Parathyroid adenoma (tissue), 2 donors: ENCODE results near the gene CDH4.

ENCODE experiments used
- H2AFZ ChIP-seq: fragments of 300-600 bp; sonication (generic); one replicate; pipeline ENCODE4 v1.7.0; 2017; ENCODE audit warnings: antibody characterized with exemption, mild to moderate bottlenecking
- H3K27ac ChIP-seq: fragments of 300-600 bp; sonication (generic); one replicate; pipeline ENCODE4 v1.7.0; 2017
- H3K27me3 ChIP-seq: fragments of 300-600 bp; sonication (generic); one replicate; pipeline ENCODE4 v1.7.0; 2017; ENCODE audit warnings: low read length; ENCODE audit not compliant: control insufficient read depth, insufficient read depth
- H3K36me3 ChIP-seq: fragments of 300-600 bp; sonication (generic); one replicate; pipeline ENCODE4 v1.7.0; 2017; ENCODE audit warnings: low read length; ENCODE audit not compliant: control insufficient read depth, insufficient read depth
- H3K4me1 ChIP-seq: fragments of 300-600 bp; sonication (generic); one replicate; pipeline ENCODE4 v1.7.0; 2017; ENCODE audit warnings: control low read depth
- H3K4me2 ChIP-seq: fragments of 300-600 bp; sonication (generic); one replicate; pipeline ENCODE4 v1.7.0; 2017; ENCODE audit warnings: low read length
- H3K4me3 ChIP-seq: fragments of 300-600 bp; sonication (generic); one replicate; pipeline ENCODE4 v1.7.0; 2017; ENCODE audit warnings: low read depth, low read length
- H3K79me2 ChIP-seq: fragments of 300-600 bp; sonication (generic); one replicate; pipeline ENCODE4 v1.7.0; 2017; ENCODE audit warnings: control low read depth
- H3K9ac ChIP-seq: fragments of 300-600 bp; sonication (generic); one replicate; pipeline ENCODE4 v1.7.0; 2017; ENCODE audit warnings: mild to moderate bottlenecking
- H3K9me3 ChIP-seq: fragments of 300-600 bp; sonication (generic); one replicate; pipeline ENCODE4 v1.7.0; 2017; ENCODE audit warnings: low read length; ENCODE audit not compliant: control insufficient read depth
- CTCF ChIP-seq: fragments of 300-600 bp; sonication (generic); IDR thresholded peaks from one replicate; pipeline ENCODE4 v1.7.0; 2017; ENCODE audit warnings: antibody characterized with exemption, mild to moderate bottlenecking
- donor health status: primary hyperparathyroidism.

Gene CDH4

DNA sequence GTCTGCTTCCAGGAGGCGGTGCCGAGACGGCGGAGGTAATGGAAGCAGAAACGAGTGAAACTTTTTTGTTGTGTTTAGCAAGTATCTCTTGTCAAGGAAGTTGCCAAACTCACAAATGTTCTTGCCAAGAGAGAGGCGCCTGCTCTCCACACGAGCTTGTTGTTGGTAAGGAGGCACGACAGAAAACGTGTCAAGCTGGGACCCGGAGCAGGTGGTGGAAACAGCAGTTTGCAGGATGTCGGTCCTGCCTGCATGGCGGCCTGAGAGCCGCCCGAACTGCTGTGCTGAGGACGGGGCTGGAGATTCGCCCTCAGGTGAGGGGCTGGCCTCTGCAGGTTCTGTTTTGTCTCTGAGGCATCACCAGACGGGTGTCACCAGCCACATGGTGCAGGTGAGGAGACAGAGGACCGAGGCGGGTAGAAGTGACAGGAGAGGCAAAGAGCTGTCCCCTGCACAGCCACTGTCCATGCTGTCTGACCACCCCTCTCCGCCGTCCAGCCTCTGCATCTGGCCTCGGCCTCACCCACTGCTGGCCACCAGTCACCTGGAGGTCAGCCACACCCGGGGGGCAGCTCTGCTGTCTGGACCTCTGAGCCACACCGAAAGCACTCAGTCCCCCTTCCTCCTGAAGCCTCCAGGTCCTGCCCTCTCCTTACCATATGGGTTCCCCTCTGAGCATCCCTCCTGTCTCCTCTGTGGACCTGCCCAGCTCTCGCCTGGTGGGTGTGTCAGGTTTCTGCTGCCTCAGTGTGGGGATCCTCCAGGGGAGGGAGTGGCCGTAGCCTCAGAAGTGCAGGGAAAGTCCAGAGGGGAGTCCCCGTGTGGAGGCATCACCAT is 552.1 kb downstream of the CDH4 start:
- H3K79me2 ChIP-seq, result no peaks in the 10 kb centered on the region
- no peak overlapping the region for H2AFZ ChIP-seq
- no peak overlapping the region for H3K27ac ChIP-seq
- no peaks in the 10 kb centered on the region for H3K4me1 ChIP-seq
- no peaks in the 10 kb centered on the region for H3K27me3 ChIP-seq
- H3K9me3 ChIP-seq, result no peaks in the 10 kb centered on the region
- H3K4me2 ChIP-seq, result peak overlapping the region; percentile 86
- H3K4me3 ChIP-seq, result peak overlapping the region; percentile 9
- no peak for TF ChIP-seq CTCF
- H3K9ac ChIP-seq, result no peak overlapping the region
- H3K36me3 ChIP-seq, result no peaks in the 10 kb centered on the region

DNA sequence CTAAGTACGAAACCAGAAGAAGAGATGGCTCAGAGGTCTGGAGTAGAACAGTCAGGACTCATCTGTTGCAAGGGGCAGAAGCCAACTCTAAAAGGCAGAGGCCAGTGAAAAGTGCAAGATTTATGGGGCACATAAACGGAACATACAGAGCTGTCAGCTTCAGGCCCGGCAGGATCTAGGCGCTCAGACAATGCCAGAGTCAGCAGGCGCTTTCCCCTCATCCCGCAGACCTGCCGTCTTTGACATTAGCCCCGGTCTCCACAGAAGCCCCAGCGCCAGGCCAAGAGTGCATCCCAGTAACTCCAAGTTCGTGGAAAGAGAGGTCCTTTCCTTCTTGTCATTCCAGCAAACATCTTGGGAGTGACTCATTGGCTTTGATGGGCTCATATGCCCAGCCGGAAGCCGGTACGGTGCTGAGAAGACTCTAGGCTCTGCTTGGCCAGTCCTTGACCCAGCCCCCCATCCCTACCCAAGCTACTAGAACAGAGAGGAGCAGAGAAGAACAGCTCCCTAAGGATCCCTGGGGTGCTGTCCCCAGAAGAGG is 552.8 kb downstream of the CDH4 start:
- no peaks in the 10 kb centered on the region for H3K36me3 ChIP-seq
- no peak overlapping the region for H2AFZ ChIP-seq
- H3K9ac ChIP-seq, result no peak overlapping the region
- no peaks in the 10 kb centered on the region for H3K79me2 ChIP-seq
- H3K27ac ChIP-seq, result no peak overlapping the region
- H3K4me1 ChIP-seq, result no peaks in the 10 kb centered on the region
- H3K4me2 ChIP-seq, result no peak overlapping the region
- H3K4me3 ChIP-seq, result no peak overlapping the region
- H3K27me3 ChIP-seq, result no peaks in the 10 kb centered on the region
- no peak for TF ChIP-seq CTCF
- no peaks in the 10 kb centered on the region for H3K9me3 ChIP-seq

- H2AFZ ChIP-seq, result no peak overlapping the region
- no peak overlapping the region for H3K4me3 ChIP-seq
- H3K4me2 ChIP-seq, result no peak overlapping the region
- no peaks in the 10 kb centered on the region for H3K36me3 ChIP-seq
- H3K79me2 ChIP-seq, result no peaks in the 10 kb centered on the region
- H3K27ac ChIP-seq, result no peak overlapping the region
- H3K9me3 ChIP-seq, result no peaks in the 10 kb centered on the region
- no peak for TF ChIP-seq CTCF
- H3K4me1 ChIP-seq, result no peaks in the 10 kb centered on the region
- no peaks in the 10 kb centered on the region for H3K27me3 ChIP-seq
- H3K9ac ChIP-seq, result no peak overlapping the region
These were observed 553.3 kb downstream of the CDH4 start for GRCh38 chr20:61805365-61805764.

DNA sequence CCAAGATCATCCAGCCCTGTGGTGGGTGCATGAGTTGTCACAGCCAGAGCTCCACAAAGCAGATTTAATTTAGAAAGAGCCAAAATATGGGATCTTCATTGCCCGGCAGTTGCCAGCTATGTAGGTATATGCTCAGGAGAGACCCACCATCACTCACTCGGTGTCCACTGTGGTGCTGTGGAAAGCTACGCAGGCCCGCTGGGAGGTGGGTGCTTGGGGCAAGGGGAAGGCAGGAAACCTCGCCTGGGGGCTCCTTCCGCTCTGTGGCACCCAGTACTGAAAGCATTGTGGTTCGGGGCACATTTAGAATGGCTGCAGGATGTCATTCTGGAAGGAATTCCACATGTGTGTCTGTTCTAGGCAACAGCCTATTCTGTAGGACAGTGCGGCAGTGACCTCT is 553.7 kb downstream of the CDH4 start:
- no peaks in the 10 kb centered on the region for H3K36me3 ChIP-seq
- H2AFZ ChIP-seq, result no peak overlapping the region
- H3K79me2 ChIP-seq, result no peaks in the 10 kb centered on the region
- no peak overlapping the region for H3K27ac ChIP-seq
- no peaks in the 10 kb centered on the region for H3K4me1 ChIP-seq
- H3K27me3 ChIP-seq, result no peaks in the 10 kb centered on the region
- H3K9me3 ChIP-seq, result no peaks in the 10 kb centered on the region
- no peak overlapping the region for H3K4me3 ChIP-seq
- no peak overlapping the region for H3K4me2 ChIP-seq
- no peak overlapping the region for H3K9ac ChIP-seq
- no peak for TF ChIP-seq CTCF

GRCh38 chr20:61806314-61806713 is 554.3 kb downstream of the CDH4 start:
- H2AFZ ChIP-seq, result no peak overlapping the region
- H3K36me3 ChIP-seq, result no peaks in the 10 kb centered on the region
- no peaks in the 10 kb centered on the region for H3K79me2 ChIP-seq
- H3K4me3 ChIP-seq, result no peak overlapping the region
- H3K9ac ChIP-seq, result no peak overlapping the region
- no peak overlapping the region for H3K27ac ChIP-seq
- H3K27me3 ChIP-seq, result no peaks in the 10 kb centered on the region
- no peaks in the 10 kb centered on the region for H3K9me3 ChIP-seq
- no peak for TF ChIP-seq CTCF
- no peak overlapping the region for H3K4me2 ChIP-seq
- H3K4me1 ChIP-seq, result no peaks in the 10 kb centered on the region
